Astrocyte (in vitro differentiated cells and primary cell): ENCODE results near the gene ROPN1.
"Not testable (repeated sequence)": the region's sequence is repeated elsewhere in the genome, so short reads cannot be mapped to it uniquely, and the experiment has no call there.

Experiments used
- EZH2 ChIP-seq: IDR thresholded peaks from 2 replicates; pipeline ENCODE4 v1.6.1; 2012; ENCODE audit warnings: mild to moderate bottlenecking, low read length, inconsistent platforms; ENCODE audit not compliant: insufficient read depth
- TF ChIP-seq, protein P1 (sequence below): IDR thresholded peaks from 2 replicates; pipeline ENCODE4 v1.5.1; 2011; ENCODE audit warnings: low read depth, mild to moderate bottlenecking, inconsistent platforms, low read length, moderate library complexity; ENCODE audit not compliant: insufficient read depth

DNA sequence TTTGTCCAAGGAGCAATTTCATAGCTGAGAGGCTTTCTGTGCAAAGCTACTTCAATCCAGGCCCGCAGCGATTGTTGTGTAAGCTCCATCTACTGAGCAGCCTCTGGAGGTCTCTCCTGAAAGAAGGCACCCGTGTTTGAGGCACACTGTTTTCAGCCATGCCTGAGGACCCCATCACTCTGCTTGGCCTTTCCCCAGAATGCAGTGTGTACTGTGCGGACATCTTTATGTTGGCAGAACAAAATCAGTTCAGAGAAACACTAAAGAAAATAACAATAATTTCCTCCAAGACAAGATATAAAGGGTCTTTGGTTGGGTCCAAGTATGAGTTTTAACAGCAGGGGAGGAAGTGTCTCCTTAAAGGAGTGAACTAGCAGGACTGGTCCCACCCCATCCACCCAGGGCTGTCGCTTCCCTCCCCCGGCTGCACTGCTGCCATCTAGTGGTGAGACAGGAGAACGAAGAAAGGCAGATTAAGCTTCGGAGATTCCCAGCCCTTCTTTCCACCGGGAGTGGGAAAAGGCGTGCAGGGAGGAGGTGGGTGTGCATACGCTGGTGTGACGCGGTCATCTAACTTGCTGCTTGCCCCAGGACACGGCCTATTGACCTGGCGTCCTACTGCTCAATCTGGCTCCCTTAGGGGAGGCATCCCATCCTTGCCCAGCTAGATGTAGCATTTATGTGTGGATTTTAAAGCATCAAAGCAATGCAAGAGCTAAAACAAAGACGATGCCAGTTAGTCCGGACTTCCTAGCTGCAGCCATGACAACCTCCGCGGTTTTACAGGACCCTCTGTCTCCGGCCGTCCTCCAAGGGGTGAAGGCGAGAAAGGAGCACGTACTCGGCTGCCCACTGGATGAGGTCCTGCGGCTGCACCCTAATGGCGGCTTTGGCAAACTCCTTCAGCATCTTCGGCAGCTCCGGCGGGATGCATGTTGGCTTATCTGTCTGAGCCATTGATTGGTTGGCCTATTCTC lies 12.1 kb downstream of the ROPN1 start:
- TF ChIP-seq, protein P1, sequence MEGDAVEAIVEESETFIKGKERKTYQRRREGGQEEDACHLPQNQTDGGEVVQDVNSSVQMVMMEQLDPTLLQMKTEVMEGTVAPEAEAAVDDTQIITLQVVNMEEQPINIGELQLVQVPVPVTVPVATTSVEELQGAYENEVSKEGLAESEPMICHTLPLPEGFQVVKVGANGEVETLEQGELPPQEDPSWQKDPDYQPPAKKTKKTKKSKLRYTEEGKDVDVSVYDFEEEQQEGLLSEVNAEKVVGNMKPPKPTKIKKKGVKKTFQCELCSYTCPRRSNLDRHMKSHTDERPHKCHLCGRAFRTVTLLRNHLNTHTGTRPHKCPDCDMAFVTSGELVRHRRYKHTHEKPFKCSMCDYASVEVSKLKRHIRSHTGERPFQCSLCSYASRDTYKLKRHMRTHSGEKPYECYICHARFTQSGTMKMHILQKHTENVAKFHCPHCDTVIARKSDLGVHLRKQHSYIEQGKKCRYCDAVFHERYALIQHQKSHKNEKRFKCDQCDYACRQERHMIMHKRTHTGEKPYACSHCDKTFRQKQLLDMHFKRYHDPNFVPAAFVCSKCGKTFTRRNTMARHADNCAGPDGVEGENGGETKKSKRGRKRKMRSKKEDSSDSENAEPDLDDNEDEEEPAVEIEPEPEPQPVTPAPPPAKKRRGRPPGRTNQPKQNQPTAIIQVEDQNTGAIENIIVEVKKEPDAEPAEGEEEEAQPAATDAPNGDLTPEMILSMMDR, result peak; percentile 50
- not testable (repeated sequence) for TF ChIP-seq EZH2
